Hematopoietic multipotent progenitor cell treated with erythropoietin and hydrocortisone succinate and interleukin-3 and kit ligand, for 6 days (in vitro differentiated cells): ENCODE measurements around the gene ADH5.
"Not testable (repeated sequence)": the region's sequence is repeated elsewhere in the genome, so short reads cannot be mapped to it uniquely, and the experiment has no call there.

Experiments
- DNase-seq: peaks from one replicate; pipeline ENCODE4 v3.0.0-alpha.2; 2015

Gene ADH5

GRCh38 chr4:99088481-99089365 lies at the start of gene ADH5:
Gene ADH5, minus strand, starts transcription at chr4:99088788. Its CDS starts 88 bp downstream, at chr4:99088700.
- peak; percentile 94 for DNase-seq

- DNase-seq: no peak
Measured at GRCh38 chr4:99136329-99136728, 47.7 kb upstream of the ADH5 start.

DNA sequence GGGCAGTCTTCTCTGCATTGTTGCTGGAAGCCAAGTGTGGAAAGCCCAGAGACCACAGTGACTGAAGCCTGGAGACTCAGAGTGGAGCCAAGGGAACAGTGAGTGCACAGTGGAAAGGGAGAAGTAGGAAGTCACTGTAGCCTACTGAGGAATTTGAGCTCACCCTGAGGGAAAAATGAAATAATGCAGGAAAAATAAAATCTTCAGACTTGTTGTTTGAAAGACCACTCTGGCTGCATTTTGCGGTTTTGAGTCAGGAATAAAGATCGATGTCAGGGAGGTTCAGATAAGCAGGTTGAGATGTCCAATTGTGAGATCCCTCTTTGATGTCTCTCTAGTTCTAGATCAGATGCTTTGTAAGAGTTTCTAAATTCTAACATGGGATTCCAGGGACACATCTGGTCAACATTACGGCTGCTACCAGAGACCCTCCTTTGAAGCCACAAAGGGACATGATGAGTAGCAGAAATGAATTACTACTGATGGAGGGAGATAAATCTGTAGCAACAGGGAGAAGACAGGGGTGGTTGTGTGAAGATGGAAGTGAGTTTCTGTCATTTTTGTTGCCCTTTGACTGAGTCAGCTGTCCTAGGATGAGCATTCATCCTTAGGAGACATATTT lies 47.1 kb upstream of the ADH5 start:
- DNase-seq: no peak

DNA sequence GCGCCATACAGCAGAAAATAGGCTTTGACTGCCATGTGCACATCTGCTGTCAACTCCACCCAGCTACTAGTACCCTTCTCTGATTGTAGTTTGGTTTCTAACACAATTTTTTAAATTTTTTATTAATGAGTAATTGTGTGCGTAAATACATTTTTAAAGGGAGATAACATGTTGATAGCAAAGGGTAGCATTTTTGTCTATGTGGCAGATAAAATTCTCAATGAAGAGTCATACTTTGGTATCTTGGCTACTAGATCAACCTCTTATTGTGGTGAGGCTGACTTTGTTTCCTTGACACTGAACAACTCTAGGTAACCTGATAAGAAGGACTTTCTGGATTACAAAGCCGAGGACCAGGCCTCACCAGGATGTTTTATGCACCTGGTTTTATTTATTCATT lies 46.0 kb upstream of the ADH5 start:
- no peak for DNase-seq

DNA sequence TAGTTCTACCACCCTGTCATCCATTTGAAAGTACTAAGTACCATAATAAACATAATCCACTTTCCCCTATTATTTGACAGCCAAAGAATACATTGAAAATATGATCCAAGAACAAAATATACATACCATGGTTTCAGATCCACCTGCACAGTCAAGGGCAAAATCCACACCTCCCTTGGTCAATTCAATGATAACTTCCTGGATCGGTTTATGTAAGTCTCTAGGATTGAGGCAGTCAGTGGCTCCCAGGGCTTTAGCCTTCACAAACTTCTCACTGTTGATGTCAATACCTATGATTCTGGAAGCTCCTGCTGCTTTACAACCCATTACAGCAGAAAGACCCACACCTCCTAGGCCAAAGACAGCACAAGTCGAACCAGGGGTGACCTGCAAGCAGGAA lies 42.8 kb upstream of the ADH5 start:
- no peak for DNase-seq

DNA sequence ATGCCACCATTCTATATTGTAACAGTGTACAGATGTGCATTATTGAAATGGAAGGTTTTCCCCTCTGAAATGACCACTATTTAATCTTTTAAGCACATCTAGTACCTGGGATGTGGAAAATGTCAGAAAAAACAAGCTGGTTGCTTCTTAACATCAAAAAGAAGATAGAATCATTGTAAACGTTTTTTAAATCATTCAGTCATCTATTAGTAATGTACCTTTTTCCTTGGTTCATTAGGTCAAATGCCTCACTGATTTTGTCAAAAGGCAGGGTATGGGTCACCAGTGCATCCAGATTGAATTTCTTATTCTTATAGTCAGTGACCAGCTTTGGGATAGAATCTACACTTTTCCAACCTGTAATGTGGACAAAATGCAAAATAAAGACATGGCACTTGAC lies 37.8 kb upstream of the ADH5 start:
- no peak for DNase-seq

- no peak for DNase-seq
Measured at GRCh38 chr4:99121008-99121407, 32.4 kb upstream of the ADH5 start.

DNA sequence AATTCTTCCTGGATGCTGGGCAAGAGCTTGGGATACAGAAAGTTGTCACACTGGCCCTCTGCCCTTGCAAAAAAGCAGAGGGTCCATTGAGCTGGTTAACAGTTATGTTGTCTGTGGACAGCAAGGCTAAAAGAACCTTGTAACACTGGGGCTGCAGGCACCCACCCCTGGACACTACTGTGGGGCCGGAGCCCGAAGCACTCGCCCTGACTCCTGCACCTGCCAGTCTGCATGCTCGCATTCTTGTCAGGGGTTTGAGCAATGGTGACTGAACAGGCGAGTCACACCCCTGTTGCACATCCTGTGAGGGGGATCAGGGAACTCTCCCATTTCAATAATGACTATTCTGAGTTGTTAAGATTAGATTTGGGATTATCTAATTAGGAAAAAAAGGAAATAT lies 31.9 kb upstream of the ADH5 start:
- DNase-seq: no peak

DNA sequence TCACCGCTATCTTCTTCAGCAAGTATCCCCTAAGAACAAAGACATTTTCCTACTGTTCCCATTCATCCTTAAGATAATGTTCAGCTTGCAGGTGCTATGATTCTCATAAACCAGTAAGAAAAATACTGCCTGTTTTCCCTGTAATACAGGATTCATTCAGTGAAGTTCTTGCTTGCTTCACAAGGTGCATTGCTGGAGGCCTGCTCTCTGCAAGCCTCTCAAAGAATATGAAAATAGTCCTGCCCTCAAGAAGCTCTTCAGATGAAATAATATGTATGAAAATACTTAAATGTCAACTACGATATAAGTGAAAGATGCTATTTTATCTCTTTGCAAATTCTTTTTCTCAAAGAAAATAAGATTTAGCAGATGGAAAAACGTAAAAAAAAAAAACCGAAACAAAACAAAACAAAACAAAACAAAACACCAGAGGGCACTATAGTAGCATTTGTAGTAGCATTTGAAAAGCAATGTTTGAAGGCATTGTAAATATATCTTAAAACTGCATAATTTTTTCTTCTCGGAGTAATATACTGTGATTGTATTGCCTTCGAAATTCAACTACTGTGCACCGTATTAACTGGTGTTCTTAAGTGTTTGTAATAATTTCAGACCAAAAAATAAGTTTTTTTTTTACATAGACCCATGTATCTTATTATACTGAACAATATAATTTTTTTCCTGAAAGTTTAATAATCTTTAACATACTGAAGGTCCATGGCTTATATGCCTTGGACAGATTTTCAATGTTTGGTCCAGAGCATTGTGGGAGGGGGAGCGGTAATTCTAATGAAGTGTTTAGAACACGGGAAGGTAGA lies 29.5 kb upstream of the ADH5 start:
- DNase-seq: peak; percentile 61

DNA sequence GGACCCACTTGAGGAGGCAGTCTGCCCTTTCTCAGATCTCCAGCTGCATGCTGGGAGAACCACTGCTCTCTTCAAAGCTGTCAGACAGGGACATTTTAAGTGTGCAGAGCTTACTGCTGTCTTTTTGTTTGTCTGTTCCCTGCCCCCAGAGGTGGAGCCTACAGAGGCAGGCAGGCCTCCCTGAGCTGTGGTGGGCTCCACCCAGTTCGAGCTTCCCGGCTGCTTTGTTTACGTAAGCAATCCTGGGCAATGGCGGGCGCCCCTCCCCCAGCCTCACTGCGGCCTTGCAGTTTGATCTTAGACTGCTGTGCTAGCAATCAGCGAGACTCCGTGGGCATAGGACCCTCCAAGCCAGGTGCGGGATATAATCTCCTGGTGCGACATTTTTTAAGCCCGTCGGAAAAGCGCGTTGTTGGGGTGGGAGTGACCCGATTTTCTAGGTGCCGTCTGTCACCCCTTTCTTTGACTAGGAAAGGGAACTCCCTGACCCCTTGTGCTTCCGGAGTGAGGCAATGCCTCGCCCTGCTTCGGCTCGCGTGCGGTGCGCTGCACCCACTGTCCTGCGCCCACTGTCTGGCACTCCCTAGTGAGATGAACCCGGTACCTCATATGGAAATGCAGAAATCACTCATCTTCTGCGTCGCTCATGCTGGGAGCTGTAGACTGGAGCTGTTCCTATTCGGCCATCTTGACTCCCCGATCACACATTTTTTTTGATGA lies 28.7 kb upstream of the ADH5 start:
- DNase-seq: not testable (repeated sequence)

GRCh38 chr4:99109286-99109685 lies 20.7 kb upstream of the ADH5 start:
- not testable (repeated sequence) for DNase-seq

GRCh38 chr4:99104153-99104552 lies 15.6 kb upstream of the ADH5 start:
- DNase-seq: no peak

- no peak for DNase-seq
Measured at GRCh38 chr4:99103166-99103565, 14.6 kb upstream of the ADH5 start.

DNA sequence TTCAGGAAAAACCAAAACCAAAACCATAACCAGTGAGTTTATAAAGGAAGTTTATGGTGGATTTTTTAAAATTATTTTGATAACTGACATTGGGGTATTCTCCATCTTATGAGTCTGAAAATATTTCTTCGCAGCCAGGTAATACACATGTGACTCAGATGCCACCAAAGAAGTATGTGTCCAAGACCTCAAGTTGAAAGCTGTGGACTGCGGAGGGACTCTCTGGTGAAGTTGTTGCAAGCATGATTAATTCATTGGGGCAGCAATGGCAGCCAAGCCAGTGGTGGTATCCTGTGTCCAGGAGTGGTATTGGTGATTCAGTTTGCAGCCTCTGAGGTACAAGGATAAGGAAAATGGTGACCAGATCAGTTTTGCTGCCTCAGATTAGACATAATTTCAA lies 14.0 kb upstream of the ADH5 start:
- no peak for DNase-seq

GRCh38 chr4:99100876-99101275 lies 12.3 kb upstream of the ADH5 start:
- DNase-seq: no peak

DNA sequence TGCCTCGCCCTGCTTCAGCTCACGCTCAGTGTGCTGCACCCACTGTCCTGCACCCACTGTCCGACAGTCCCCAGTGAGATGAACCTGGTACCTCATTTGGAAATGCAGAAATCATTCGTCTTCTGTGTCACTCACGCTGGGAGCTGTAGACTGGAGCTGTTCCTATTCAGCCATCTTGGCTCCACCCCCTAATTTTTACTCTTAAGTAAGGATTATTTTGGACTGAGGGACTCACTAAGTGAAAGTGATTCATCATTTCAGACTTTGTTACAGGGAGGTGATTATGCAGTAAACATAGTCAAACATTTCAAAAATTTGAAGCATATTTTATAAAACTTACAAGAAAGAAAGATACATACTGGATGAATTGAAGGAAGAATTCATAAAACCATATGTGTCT lies 11.2 kb upstream of the ADH5 start:
- DNase-seq: not testable (repeated sequence)

DNA sequence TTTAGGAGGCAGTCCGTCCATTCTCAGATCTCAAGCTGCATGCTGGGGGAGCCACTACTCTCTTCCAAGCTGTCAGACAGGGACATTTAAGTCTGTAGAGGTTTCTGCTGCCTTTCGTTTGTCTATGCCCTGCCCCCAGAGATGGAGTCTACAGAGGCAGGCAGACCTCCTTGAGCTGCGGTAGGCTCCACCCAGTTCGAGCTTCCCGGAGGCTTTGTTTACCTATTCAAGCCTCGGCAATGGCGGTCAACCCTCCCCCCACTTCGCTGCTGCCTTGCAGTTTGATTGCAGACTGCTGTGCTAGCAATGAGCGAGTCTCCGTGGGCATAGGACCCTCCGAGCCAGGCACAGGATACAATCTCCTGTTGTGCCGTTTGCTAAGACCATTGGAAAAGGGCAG lies 10.7 kb upstream of the ADH5 start:
- no peak for DNase-seq

GRCh38 chr4:99091841-99092240 lies 3.3 kb upstream of the ADH5 start:
- not testable (repeated sequence) for DNase-seq

GRCh38 chr4:99091216-99091575 lies 2.6 kb upstream of the ADH5 start:
- no peak for DNase-seq

GRCh38 chr4:99090481-99091215 lies 2.1 kb upstream of the ADH5 start:
- no peak for DNase-seq

GRCh38 chr4:99088023-99088449 lies 552 bp downstream of the ADH5 start:
- DNase-seq: peak; percentile 75

- no peak for DNase-seq
Measured at GRCh38 chr4:99084595-99084994, 4.0 kb downstream of the ADH5 start.
